Measurements from ENCODE around the gene TPCN1. TPM values are rescaled to one million over a fixed set of nuclear protein-coding genes. Genes with fewer than 3 reads are reported as not detected.

TPCN1 gene
- total and polyA plus RNA-seq, 2 of the 13 experiments (the other 11 are each of a cell fraction or from before 2014, with no cell fraction given) = 8.0 to 26.8 TPM

- 0% methylated on average over 3 of the region's 20 CpGs for WGBS (ENCODE audit: low lambda C conversion rate)
- Histone ChIP-seq H3K9ac (ENCODE audit: insufficient read depth, low read depth, low read length) (peak overlapping the region; percentile 98), H3K27ac (ENCODE audit: extremely low read length, insufficient read depth, low read length) (peak overlapping the region; percentile 93), H3K4me3 (replicated peaks in 1 of 3; ENCODE audit: insufficient read depth in 1 of 3, low read depth in 2 of 3, low read length in 3 of 3) (peak overlapping the region; percentile 70 to 96 (median 86)), H3K4me1 (ENCODE audit: insufficient read depth, low read length) (peaks cover 34% of the 10 kb centered on the region), H3K27me3 (ENCODE audit: control insufficient read depth in 1 of 2, insufficient read depth in 2 of 2, low read length in 2 of 2) (no peaks in the 10 kb centered on the region), H3K36me3 (replicated peaks in 1 of 2; ENCODE audit: control insufficient read depth in 1 of 2, insufficient read depth in 2 of 2, low read length in 2 of 2) (peaks cover 11 to 28% of the 10 kb centered on the region in 2 experiments; a peak in 4 of 5 replicates), H3K4me2 (ENCODE audit: low read depth, low read length) (peak overlapping the region; percentile 80), H3K79me2 (ENCODE audit: insufficient read depth, low read length) (peaks cover 50% of the 10 kb centered on the region), H3K9me3 (ENCODE audit: low read length) (no peaks in the 10 kb centered on the region), H4K20me1 (ENCODE audit: insufficient read depth, low read length) (no peaks in the 10 kb centered on the region; the same call in 1 of the 2 replicates), H2AFZ (ENCODE audit: low read length) (no peak overlapping the region)
- peak; percentile 63 for FAIRE-seq
- CTCF ChIA-PET (ENCODE audit: low intra/inter-chr PET ratio, low total read pairs) = no interaction called here
- in situ Hi-C loops (cut with HindIII; ENCODE audit: extremely low pct_ligation_motif_present, low pct_unique_long_range_greater_than_20kb) = no loop called here
- POLR2A ChIA-PET = interaction anchor here (0.7 to 2.5 kb wide), 16 partner anchors 9 to 150 kb away, joined by 3 to 14 read pairs (median 5); partner anchors contain the start of genes CFAP73, SLC8B1 and TPCN1
- ATAC-seq = peak; percentile 88
- intact Hi-C loops (cut with micrococcal nuclease; ENCODE audit: unreplicated experiment) = loop anchor here (1.0 kb wide), 1 partner anchor 36 kb away; the partner anchor contains the start of gene TPCN1
- TSS peak; percentile 73 for BruUV-seq (replicated peaks)
- DNase-seq (ENCODE audit: low spot score) = peak; percentile 84
- TF ChIP-seq ZBTB4 (CRISPR knock-in tag; IDR thresholded peaks at IDR 0.05; ENCODE audit: borderline replicate concordance) (0 out of 2 replicates have a peak, but pooled peaks have one; percentile 21), ZNF232 (CRISPR knock-in tag; IDR thresholded peaks at IDR 0.05; ENCODE audit: borderline replicate concordance) (peak; percentile 84), MNT (IDR thresholded peaks at IDR 0.05) (0 out of 2 replicates have a peak, but pooled peaks have one; percentile 6), SP2 (CRISPR knock-in tag; IDR thresholded peaks at IDR 0.05) (peak; percentile 90), SP140L (CRISPR knock-in tag; IDR thresholded peaks at IDR 0.05; ENCODE audit: borderline replicate concordance) (no peak), ZMAT3 (CRISPR knock-in tag; conservative IDR thresholded peaks at IDR 0.05) (no peak), ZFAT (CRISPR knock-in tag; conservative IDR thresholded peaks at IDR 0.05) (0 out of 2 replicates have a peak, but pooled peaks have one; percentile 79), CREB1 (IDR thresholded peaks at IDR 0.05) (no peak), CREB1 (CRISPR knock-in tag; IDR thresholded peaks at IDR 0.05) (no peak), AHDC1 (CRISPR knock-in tag; IDR thresholded peaks at IDR 0.05; ENCODE audit: borderline replicate concordance) (0 out of 2 replicates have a peak, but pooled peaks have one; percentile 24), ZNF564 (CRISPR knock-in tag; IDR thresholded peaks at IDR 0.05) (0 out of 2 replicates have a peak, but pooled peaks have one; percentile 27), ZNF598 (CRISPR knock-in tag; IDR thresholded peaks at IDR 0.05; ENCODE audit: borderline replicate concordance) (0 out of 2 replicates have a peak, but pooled peaks have one; percentile 80), ZNF792 (CRISPR knock-in tag; IDR thresholded peaks at IDR 0.05) (peak; percentile 2; the same call in 1 of the 2 replicates), GABPB1 (CRISPR knock-in tag; IDR thresholded peaks at IDR 0.05) (peak; percentile 86; the same call in 1 of the 2 replicates), ZNF703 (CRISPR knock-in tag; IDR thresholded peaks at IDR 0.05; ENCODE audit: borderline replicate concordance) (peak; percentile 67; the same call in 1 of the 2 replicates)
These were observed 36.4 kb upstream of the TPCN1 start for GRCh38 chr12:113184900-113185179.
